Measurements from ENCODE around the gene GRHL1. TPM values are rescaled to one million over a fixed set of nuclear protein-coding genes. Genes with fewer than 3 reads are reported as not detected.

The GRHL1 gene
- total RNA-seq, 1 donor, result 0.36 TPM

DNA sequence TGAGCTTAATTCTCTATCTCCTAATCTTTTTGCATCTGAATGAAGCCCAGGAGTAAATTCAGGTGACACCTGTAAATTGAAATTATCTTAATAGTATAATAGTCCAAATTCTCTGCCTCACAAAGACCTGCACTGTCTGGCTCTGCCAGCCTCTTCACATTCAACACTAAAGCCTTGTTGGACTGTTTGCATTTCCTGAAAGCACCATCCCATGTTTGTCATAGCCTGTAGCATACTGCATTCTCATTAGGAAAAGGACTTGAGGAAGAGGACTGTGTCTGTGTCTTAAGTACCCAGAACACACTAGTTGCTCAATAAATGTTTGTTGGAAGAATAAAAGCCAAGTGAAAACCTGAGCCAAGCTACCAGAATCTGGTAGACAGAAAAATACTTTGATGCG, 42.9 kb upstream of the GRHL1 start:
- Histone ChIP-seq H3K79me2 (ENCODE audit: insufficient read depth, low read length) (no peaks in the 10 kb centered on the region), H2AFZ (ENCODE audit: low read length) (no peak overlapping the region), H3K4me2 (ENCODE audit: insufficient read depth, low read length) (no peak overlapping the region), H3K4me3 (ENCODE audit: insufficient read depth, low read length) (no peak overlapping the region), H3K27me3 (ENCODE audit: insufficient read depth, low read length) (no peaks in the 10 kb centered on the region), H3K9me3 (ENCODE audit: low read depth, low read length) (no peaks in the 10 kb centered on the region), H4K20me1 (ENCODE audit: insufficient read depth, low read length) (no peaks in the 10 kb centered on the region), H3K27ac (ENCODE audit: low read depth, low read length) (no peak overlapping the region), H3K4me1 (ENCODE audit: insufficient read depth, low read length) (peaks cover 7% of the 10 kb centered on the region), H3K36me3 (ENCODE audit: insufficient read depth, low read length) (peaks cover 12% of the 10 kb centered on the region)
- no peak for DNase-seq (ENCODE audit: insufficient read length, low spot score, missing footprints)
- TF ChIP-seq, protein P1, sequence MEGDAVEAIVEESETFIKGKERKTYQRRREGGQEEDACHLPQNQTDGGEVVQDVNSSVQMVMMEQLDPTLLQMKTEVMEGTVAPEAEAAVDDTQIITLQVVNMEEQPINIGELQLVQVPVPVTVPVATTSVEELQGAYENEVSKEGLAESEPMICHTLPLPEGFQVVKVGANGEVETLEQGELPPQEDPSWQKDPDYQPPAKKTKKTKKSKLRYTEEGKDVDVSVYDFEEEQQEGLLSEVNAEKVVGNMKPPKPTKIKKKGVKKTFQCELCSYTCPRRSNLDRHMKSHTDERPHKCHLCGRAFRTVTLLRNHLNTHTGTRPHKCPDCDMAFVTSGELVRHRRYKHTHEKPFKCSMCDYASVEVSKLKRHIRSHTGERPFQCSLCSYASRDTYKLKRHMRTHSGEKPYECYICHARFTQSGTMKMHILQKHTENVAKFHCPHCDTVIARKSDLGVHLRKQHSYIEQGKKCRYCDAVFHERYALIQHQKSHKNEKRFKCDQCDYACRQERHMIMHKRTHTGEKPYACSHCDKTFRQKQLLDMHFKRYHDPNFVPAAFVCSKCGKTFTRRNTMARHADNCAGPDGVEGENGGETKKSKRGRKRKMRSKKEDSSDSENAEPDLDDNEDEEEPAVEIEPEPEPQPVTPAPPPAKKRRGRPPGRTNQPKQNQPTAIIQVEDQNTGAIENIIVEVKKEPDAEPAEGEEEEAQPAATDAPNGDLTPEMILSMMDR (IDR thresholded peaks at IDR 0.05; ENCODE audit: extremely low read depth, low read depth, low read length), result no peak

DNA sequence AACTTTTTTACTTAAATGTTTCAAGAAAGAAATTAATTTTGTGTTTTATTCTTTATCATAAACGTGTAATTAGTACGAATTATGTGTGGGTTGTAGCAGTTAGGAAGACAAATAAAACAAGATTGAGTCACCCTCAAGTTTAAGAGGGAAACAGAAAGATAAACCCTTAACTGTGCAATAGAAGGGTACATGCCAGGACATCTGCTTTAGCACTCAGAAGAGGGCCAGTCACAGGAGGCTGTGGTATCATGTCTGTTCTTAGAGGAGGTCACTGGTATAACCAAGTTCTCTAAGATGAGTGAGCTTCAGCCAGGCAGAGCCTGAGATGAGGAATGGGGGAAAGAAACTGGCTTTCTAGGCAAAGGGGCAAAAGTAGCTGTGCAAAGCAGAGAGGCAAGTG, 42.4 kb upstream of the GRHL1 start:
- H3K27ac ChIP-seq (ENCODE audit: low read depth, low read length), result no peak overlapping the region
- no peaks in the 10 kb centered on the region for H3K79me2 ChIP-seq (ENCODE audit: insufficient read depth, low read length)
- DNase-seq (ENCODE audit: insufficient read length, low spot score, missing footprints), result no peak
- TF ChIP-seq, protein P1 (IDR thresholded peaks at IDR 0.05; ENCODE audit: extremely low read depth, low read depth, low read length), result no peak
- no peak overlapping the region for H3K4me2 ChIP-seq (ENCODE audit: insufficient read depth, low read length)
- H3K27me3 ChIP-seq (ENCODE audit: insufficient read depth, low read length), result no peaks in the 10 kb centered on the region
- H3K9me3 ChIP-seq (ENCODE audit: low read depth, low read length), result no peaks in the 10 kb centered on the region
- H3K36me3 ChIP-seq (ENCODE audit: insufficient read depth, low read length), result peaks cover 14% of the 10 kb centered on the region
- H3K4me3 ChIP-seq (ENCODE audit: insufficient read depth, low read length), result no peak overlapping the region
- H2AFZ ChIP-seq (ENCODE audit: low read length), result no peak overlapping the region
- peaks cover 7% of the 10 kb centered on the region for H3K4me1 ChIP-seq (ENCODE audit: insufficient read depth, low read length)
- no peaks in the 10 kb centered on the region for H4K20me1 ChIP-seq (ENCODE audit: insufficient read depth, low read length)

DNA sequence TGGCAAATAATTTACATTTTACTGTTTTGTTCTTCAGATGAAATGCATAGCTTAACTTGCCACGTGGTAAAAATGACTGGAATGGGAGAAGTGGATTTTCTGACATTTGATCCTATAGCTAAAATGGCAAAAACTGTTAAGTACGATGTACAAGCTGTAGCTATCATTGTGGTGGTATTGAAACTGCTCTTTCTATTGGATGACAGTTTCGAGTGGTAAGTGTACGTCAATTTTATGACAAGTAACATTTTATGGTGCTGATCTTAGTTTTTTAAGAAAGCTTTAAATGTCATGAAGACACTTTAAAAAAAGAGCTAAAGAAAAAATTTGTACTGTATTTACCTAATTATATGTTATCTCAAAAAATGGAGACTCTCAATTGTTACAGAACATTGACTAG, 40.8 kb upstream of the GRHL1 start:
- Histone ChIP-seq H3K27ac (ENCODE audit: low read depth, low read length) (no peak overlapping the region), H2AFZ (ENCODE audit: low read length) (no peak overlapping the region), H3K4me1 (ENCODE audit: insufficient read depth, low read length) (peaks cover 15% of the 10 kb centered on the region), H3K9me3 (ENCODE audit: low read depth, low read length) (no peaks in the 10 kb centered on the region), H3K79me2 (ENCODE audit: insufficient read depth, low read length) (no peaks in the 10 kb centered on the region), H3K4me3 (ENCODE audit: insufficient read depth, low read length) (no peak overlapping the region), H3K27me3 (ENCODE audit: insufficient read depth, low read length) (no peaks in the 10 kb centered on the region), H4K20me1 (ENCODE audit: insufficient read depth, low read length) (no peaks in the 10 kb centered on the region), H3K4me2 (ENCODE audit: insufficient read depth, low read length) (no peak overlapping the region), H3K36me3 (ENCODE audit: insufficient read depth, low read length) (peaks cover 14% of the 10 kb centered on the region)
- TF ChIP-seq, protein P1 (IDR thresholded peaks at IDR 0.05; ENCODE audit: extremely low read depth, low read depth, low read length), result no peak
- DNase-seq (ENCODE audit: insufficient read length, low spot score, missing footprints), result no peak

DNA sequence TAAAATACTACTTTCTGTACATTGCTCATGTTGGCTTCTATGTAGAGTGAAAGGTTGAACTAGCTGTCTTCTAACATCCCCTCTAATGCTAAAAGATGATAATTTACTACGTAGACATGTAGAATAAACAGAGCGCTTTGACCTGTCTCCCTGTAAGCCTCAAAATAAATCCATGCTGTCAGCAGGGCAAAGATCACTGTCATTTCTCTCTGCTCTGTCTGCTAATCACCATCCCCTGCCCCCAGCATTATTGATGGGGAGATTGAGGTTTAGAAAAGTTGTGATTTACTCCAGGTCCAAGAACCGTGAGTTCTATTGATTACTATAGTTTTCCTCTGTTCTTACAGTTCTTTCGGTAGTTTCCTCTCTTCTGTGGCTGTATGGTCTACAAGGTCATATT, 39.0 kb upstream of the GRHL1 start:
- Histone ChIP-seq H3K36me3 (ENCODE audit: insufficient read depth, low read length) (peaks cover 14% of the 10 kb centered on the region), H3K9me3 (ENCODE audit: low read depth, low read length) (no peaks in the 10 kb centered on the region), H3K79me2 (ENCODE audit: insufficient read depth, low read length) (no peaks in the 10 kb centered on the region), H2AFZ (ENCODE audit: low read length) (no peak overlapping the region), H3K27me3 (ENCODE audit: insufficient read depth, low read length) (no peaks in the 10 kb centered on the region), H3K4me3 (ENCODE audit: insufficient read depth, low read length) (no peak overlapping the region), H3K4me1 (ENCODE audit: insufficient read depth, low read length) (peaks cover 15% of the 10 kb centered on the region), H4K20me1 (ENCODE audit: insufficient read depth, low read length) (no peaks in the 10 kb centered on the region), H3K4me2 (ENCODE audit: insufficient read depth, low read length) (no peak overlapping the region), H3K27ac (ENCODE audit: low read depth, low read length) (no peak overlapping the region)
- TF ChIP-seq, protein P1 (IDR thresholded peaks at IDR 0.05; ENCODE audit: extremely low read depth, low read depth, low read length), result no peak
- DNase-seq (ENCODE audit: insufficient read length, low spot score, missing footprints), result no peak

Measured in osteoblast (primary cell).